Stimulated activated CD4-positive, alpha-beta T cell treated with anti-CD3 and anti-CD28 coated beads, TNF-alpha, amount 100 ng/mL, for 48 hours (primary cell): ENCODE measurements around the gene MGAM2.

Experiments used
- DNase-seq, 3 donors: peaks; one replicate each; pipeline ENCODE4 v3.0.0-alpha.2; 2020; ENCODE audit warnings: low read depth in 3 of 3

Gene MGAM2

DNA sequence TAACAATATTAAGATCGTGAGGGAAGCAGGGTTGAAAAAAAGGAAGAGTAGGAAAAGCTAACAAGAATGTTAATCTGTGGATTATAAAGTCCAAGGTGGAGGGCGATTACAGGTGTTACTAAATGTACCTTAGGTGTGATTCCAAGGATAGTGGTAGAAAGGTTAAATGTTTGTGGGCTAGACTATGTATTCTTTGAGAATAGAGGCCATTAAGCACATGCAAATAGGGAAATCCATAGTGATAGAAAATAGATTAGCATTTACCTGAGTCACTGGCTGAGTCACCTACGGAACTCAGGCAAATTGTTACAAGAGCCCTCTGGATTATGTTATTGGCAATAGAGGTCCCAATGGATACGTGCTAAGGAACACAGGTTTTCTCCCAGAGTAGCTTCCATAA lies 9.0 kb downstream of the MGAM2 start:
- no peak for DNase-seq

DNA sequence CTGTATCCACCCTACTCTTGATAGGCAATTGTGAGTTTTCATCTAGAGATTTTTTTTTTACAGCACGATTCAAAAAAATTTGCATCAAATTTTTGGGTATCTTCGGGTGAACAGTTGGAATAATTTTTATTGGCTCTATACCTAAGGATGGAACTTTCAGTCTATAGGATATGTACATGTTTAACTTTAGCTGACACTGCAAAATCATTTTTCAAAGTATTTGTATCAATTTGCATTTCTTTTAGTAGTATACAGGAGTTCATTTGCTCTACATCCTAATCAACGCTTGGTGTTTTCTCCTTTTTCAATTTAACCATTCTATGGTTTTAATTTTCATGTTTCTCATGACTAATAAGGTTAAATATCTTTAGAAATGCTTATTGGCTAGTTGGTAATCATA lies 11.7 kb downstream of the MGAM2 start:
- no peak for DNase-seq

DNA sequence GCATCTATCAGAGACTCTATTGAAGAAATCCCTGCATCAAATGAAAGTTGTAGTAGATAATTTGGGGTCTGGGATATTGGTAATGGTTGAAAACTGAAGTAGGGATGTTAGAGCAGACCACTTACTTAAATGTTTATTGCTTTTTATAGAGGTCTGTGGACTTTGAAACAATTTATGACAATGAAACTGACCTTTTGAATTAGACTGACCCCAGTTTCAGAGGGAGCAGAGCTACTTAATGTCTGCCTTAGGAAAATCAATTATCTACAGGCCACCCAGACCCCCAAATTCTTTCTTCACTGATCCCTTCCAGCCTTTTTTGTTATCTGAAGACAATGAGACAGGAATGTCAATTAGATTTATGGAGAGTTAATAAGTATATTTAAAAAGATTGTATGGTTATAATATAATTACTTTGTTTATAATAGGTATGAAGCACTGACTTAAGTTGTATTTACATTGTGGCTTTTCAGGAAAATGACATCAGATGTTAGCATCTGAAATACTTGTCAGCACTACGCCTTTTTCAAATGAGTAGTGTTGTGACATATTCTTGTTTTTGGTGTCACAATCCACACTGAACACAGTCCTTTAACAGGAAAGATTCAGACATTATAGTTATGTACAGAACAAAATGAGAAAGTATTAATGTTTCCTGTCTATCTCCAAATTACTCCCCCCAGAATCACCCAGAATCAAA lies 13.9 kb downstream of the MGAM2 start:
- DNase-seq: no peak

DNA sequence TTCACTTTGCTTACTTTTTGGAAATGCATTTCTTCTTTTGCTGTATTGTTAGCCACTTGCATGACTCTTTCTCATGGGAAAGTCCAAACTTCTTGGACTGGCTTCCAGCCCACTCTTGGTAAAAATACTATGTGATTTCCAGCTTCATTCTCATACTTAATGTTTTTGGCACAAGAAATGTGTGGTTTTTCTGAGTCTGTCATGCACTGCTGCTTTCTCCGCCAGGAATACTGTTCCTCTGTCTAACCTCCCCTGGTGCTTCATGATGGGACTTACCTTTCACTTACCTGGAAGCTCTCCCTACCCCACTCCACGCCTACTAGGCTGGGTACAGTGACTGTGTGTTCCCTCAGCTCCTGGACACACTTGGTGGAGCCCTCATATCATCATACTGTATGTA lies 18.7 kb downstream of the MGAM2 start:
- DNase-seq: no peak

DNA sequence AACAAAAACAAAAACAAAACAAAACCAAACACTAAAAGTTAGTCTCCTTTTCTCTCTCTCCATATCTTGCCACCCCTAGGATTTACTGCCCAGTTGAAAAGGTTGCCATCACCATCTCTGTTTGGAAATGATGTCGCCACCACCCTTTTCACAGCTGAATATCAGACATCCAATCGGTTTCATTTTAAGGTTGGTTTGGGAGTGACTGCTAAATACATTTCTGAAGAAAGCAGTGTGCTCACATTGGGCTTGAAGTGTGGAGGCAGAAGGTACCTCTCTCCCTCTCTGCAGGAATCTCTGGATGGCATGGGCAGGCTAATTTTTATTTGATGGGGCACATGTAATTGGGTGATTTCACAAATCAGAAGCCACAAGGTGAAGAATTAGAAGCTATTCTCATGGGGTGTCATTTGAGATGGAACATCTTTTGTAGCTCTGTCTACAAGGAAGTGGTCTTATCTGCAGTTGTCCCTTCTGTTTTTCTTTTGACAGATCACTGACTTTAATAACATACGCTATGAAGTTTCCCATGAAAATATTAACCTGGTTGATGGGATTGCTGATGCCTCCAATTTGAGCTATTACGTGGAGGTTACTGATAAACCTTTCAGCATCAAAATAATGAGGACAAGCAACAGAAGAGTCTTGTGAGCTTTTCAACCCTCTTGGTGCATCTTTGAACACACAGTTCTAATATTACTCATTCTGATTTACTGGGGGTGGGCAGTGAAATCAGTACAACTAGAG lies 20.1 kb downstream of the MGAM2 start:
- DNase-seq: no peak

DNA sequence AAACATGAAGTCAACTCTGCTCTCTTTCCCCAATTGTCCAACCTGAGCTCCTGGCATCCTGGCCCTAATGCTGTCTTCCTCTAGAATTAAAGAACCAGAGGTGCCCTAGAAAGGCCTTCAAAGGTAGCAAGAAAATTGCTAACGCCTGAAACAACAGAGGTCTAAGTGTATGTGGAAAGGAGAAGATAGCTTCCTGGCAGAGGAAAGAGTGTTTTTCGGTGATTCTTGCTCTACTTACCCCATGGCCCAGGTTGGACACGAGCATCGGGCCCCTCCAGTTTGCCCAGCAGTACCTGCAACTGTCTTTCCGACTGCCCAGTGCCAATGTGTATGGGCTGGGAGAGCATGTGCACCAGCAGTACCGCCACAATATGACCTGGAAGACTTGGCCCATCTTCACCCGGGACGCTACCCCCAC lies 22.2 kb downstream of the MGAM2 start:
- DNase-seq: no peak

DNA sequence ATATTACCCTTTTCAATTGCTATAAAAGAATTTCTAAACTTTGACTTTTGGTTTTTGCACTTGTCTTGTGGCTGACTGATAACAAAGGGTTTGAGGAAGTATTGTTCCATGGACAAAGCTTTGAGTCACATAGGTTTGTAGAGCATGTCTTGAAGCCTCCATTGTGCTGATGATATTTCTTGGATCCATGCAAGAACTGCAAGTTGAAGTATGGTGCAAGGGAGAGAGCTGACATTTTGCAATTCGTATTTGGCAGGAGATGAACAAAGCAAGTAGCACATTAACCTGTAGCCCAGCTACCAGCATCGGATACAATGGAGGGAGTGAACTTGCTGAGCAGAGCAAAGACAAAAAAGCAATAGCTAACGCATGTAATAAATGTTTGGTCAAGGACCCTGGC lies 23.4 kb downstream of the MGAM2 start:
- no peak for DNase-seq

DNA sequence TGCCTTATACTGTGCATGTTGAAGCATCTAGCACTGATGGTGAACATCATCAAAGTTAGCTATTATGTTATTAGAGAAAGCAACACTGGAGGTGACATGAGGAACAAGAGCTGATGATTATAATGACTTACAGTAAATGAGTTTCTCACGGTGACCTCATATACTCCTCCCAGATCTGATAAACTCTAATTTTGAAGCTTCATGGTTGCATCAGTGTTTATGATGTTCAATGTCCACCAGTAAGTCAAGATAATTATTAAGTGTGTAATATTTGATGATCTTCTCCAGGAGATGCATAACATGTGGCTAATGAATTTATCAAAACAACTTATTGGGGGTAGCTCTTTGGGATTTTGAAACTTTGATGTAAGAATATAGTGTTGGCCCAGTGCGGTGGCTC lies 27.5 kb downstream of the MGAM2 start:
- DNase-seq: no peak

DNA sequence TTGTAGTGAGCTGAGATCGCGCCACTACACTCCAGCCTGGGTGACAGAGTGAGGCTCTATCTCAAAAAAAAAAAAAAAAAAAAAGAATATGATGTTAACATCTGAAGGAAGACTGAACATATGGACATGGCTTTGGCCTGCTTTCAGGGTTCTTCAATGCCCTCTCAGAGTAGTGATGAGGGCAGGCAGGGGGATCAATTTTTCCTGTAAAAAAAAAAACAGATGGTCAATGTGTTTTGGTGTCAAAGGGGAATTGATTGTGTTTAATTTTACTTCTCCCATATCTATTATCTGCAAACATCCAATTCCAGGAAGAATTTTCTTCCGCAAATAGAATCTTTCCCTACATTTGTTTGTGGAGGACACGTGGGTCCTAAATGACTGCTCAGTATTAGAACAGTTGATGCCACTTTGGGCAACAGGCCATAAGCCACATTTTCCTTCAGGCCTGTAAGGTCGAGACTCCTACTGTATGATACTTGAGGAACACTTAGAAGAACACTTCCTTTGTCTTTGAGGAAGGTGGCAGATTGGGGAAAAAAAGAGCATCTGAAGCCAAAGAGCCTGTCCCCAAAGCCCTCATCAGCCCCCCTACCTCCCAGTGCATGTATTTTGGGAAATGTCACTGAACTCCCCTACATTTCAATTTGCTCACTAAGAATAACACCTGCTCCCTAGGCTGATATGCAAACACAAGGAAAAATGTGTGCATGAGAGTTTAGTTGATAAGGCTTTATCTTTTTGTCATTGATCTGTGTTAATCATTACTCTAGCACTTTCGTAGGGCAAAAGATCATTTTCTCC lies 28.3 kb downstream of the MGAM2 start:
- no peak for DNase-seq

DNA sequence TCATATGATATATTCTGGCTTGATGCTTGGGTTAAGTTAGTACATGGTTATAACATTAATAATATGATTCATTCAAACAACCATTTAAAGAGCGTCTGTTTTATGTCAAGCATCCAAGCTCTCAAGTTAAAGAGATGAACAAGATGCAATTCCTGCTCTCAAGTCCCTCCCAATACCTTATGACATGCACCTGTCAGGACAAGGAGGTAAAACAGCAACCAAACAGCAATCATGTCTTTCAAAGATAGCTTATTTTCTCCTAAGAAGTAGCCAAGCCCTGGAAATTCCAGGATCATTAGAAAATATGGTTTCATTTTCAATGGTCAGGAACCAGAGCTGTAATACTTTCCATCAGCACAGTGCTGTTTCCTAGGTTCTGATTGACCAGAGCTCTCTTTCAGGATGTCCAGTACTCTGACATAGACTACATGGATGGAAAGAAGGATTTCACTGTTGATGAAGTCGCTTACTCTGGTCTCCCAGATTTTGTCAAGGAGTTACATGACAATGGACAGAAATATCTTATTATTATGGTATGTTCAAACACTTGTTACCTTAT lies 29.0 kb downstream of the MGAM2 start:
- no peak for DNase-seq

DNA sequence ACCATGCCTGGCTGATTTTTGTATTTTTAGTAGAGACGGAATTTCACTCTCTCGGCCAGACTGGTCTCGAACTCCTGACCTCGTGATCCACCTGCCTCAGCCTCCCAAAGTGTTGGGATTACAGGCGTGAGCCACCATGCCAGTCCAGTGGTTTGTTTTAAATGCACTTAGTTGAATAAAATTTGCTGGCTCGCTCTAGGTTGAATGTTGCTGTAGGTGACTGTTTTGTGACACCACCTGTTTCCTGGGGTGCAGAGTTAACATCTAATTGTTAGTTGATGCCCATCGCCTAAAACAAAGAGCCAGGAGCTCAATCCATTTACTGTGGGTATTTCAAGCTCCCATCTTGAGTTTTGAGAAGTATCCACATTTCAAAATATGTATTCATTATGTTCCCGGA lies 31.2 kb downstream of the MGAM2 start:
- DNase-seq: no peak

DNA sequence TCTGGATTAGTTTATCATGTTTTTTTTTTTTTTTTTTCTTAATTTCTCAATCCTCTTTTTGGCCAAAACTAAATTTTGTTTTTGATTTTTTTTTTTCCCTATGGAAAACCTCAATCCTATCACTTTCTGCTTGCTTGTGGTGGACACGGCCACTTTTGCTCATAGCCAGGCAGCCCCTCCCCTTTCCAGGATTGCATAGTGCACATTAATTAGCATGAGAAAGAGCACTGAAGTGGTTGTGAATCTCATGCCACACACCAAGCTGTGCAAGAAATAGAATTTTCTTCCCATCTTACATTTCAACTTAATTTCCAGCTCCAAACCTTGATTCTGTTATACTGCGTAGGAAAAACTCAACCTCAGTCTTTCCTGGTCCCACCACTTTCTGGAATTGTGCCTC lies 34.6 kb downstream of the MGAM2 start:
- DNase-seq: no peak

DNA sequence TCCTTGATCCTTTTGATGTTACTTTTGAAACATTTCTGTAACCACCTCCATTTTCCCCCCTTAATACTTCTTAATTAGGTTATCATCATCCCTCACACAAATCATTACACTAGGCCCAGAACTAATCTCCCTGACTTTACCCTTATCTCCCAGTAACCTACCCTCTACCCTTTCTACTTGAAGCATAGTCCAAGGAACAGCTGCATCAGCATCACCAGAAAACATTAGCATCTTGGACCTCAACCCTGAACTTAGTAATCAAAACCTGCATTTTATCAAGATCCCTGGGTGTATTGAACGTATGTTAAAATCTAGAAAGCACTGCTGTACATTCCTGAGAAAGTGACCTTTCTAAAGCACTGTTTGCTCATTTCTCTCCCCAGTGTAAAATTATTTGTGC lies 38.8 kb downstream of the MGAM2 start:
- DNase-seq: no peak

DNA sequence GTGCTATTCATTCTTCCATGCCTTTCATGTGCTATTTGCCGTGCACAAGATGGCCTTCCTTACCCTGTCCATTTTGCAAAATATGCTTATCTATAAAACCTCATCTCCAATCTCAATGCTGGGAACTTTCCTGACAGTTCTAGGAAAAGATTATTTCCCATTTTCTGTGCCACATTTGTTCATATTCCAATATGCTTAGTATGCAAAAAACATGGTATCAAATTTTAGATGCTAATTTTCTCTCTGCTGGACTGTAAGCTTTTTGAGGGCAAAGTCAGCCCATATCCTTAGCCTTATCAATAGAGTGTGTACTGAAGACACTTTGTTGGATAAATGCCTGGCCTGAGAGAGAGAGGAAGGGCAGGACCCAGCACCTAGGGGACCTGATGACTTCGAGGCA lies 39.4 kb downstream of the MGAM2 start:
- no peak for DNase-seq

DNA sequence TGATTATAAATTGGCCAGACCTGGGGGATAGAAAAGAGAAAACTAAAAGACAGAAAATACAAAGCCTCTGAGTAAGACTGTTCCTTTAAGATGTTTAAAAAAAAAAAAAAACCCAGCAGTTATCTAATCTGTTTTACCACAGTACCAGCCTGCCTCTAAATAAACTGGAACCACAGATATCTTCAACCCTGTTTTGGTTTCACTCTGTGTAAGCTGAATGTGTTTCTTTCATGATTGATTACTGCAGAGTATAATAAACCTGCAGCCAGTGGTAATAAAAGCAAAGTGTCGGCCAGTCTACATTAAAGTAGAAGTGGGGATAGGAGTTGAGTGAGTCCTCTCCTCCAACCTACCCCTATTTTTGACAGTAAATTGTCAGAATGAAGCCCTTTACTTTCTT lies 40.6 kb downstream of the MGAM2 start:
- DNase-seq: no peak

DNA sequence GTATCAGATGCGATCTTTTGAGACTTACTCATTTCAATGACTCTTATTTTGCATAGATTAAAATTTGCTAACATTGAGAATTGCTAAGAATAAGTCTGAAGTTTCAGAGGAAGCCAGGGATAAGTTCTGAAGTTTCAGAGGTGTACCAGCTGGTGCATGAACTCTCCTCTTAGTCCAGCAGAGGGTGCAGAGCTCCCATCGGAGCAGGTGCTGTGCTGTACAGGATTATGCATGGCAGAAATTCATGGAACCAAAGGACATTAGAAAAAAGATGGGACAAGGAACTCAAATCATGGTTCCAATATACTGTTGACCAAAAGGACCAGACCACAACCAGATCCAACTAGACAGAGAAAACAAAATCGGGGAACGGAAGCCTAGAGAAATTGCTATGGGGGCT lies 41.9 kb downstream of the MGAM2 start:
- no peak for DNase-seq

DNA sequence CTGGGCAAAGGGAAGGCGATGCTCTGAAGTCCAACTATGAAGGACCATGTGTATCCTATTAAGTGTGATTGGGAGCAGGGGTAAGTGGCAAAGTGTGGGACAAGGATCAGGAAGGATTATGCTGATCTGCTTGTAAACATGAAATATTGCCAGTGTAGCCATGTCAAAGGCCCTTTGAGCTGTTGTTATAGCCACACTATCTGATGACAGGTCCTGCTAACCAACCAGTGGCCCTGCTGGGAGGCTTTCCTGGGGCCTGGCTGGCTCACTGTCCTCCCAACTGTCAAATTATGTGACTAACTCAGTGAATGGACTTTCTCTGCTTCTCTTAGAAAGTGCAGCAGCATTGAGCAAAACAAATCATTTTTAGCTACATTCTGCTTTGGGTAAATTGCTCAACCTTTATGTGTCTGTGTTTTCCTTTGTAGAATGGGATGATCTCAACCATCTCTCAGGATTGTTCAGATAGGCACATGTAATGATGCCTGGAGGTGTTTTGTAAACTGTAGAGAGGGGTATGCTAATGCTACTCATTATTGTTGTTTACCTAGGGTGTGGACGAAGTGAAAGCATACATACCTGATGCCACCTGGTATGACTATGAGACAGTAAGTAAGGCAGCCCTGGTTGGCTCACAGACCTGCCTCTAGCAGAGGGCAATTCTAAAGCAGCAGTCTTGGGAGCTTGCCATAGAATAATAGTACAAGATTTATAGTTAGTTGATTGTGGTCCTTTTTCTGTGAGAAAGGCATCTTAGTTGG lies 47.4 kb downstream of the MGAM2 start:
- no peak for DNase-seq

DNA sequence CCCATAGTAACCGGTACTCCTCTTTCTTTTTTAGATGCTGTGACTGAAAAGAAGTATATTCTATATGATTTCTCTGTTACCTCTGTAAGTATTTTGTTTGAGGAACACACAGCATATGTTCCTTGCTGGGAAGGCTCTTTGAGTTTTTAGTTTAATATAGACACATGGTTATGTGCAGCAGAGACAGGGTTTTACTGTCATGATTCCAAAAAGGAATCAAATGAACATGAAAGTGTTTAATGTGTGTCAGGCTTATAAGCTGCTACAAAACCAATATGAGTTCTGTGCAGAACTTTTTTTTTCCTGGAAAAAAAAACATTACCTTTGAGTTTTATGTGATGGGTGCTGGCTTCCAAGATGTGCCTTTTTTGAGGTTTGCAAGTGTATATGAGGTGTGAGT lies 50.4 kb downstream of the MGAM2 start:
- DNase-seq: no peak

DNA sequence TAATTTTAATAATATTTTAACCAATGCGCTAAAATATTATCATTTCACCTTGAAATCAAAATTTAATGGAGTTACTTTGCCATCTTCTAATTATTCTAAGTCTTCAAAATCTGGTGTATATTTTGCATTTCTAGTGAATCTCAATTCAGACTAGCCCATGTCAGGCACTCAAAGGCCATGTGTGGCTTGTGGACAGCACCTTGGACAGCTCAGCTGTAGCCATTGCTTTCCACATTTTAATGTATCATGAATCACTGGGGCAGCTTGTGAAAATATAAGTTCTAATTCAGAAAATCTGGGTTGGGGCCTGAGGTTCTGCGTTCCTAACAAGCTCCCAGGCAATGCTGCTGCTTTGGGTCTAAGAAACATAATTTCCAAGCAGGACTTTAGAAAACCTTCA lies 57.2 kb downstream of the MGAM2 start:
- DNase-seq: no peak

DNA sequence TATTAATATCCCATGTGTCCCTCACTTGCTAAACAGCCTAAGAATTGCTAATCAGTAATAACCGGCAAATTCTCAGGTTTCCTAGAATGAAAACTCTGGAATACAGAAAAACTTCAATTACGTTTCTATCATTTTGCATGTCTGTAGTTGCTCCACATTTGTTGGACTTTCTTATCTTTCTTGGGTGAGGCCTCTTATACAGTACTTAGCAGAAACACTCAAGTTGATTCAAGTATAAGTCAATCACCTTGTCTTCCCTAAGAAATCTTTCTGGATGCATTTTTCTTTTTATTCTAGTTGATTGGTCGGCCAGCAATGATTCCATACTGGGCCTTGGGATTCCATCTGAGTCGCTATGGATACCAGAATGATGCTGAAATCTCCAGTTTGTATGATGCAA lies 61.4 kb downstream of the MGAM2 start:
- no peak for DNase-seq

DNA sequence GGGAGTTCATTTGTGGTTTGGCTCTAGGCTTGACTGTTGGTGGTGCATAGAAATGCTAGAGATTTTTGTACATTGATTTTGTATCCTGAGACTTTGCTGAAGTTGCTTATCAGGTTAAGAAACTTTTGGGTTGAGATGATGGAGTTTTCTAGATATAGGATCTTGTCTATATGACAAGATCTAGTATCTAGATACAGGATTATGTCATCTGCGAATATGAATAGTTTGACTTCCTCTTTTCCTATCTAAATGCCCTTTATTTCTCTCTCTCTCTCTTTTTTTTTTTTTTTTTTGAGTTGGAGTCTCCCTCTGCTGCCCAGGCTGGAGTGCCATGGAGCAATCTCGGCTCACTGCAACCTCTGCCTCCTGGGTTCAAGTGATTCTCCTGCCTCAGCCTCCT lies 62.9 kb downstream of the MGAM2 start:
- no peak for DNase-seq

DNA sequence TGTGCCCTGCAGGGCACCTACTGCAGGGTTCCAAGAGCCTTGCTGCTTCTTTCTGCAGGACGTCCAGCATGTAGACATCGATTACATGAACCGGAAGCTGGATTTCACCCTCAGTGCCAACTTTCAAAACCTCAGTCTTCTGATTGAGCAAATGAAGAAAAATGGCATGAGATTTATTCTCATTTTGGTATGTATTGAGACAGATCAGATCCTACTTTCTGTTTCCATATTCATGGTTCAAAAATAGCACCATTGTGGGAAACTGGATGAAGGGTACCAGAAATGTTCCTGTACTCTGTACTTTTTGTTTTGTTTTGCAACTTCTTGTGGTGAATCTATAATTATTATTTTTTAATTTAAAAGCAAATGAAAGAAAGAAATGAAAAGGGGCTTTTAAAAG lies 64.1 kb downstream of the MGAM2 start:
- DNase-seq: no peak
